ENCODE results near the gene CYP2A6.

GRCh38 chr19:40829205-40829604 is 21.0 kb downstream of the CYP2A6 start:
- TF ChIP-seq CTCF (IDR thresholded peaks at IDR 0.05) (no peak), POLR2A (IDR thresholded peaks at IDR 0.05) (no peak), EP300 (IDR thresholded peaks at IDR 0.05) (no peak), POLR2AphosphoS5 (IDR thresholded peaks at IDR 0.05) (no peak)

All from sigmoid colon (tissue), 4 donors.